Activated CD8-positive, alpha-beta memory T cell treated with anti-CD3 and anti-CD28 coated beads for 1 hour (primary cell): ENCODE data around the gene MON1A.

Source experiments
- DNase-seq, 2 donors: peaks; one replicate each; pipeline ENCODE4 v3.0.0-alpha.2; 2020; ENCODE audit warnings: low read depth in 1 of 2; ENCODE audit errors: extremely low read depth in 1 of 2

MON1A gene

GRCh38 chr3:49895791-49896190, 33.8 kb downstream of the MON1A start:
- no peak for DNase-seq

GRCh38 chr3:49889296-49889695, 40.3 kb downstream of the MON1A start:
- no peak for DNase-seq

- no peak for DNase-seq
Measured at GRCh38 chr3:49886922-49887265, 42.7 kb downstream of the MON1A start.

GRCh38 chr3:49883998-49884397, 45.6 kb downstream of the MON1A start:
- no peak for DNase-seq

GRCh38 chr3:49882166-49882565, 47.4 kb downstream of the MON1A start:
- DNase-seq = no peak

GRCh38 chr3:49880581-49881315, 48.9 kb downstream of the MON1A start:
- no peak for DNase-seq

- DNase-seq = no peak
Measured at GRCh38 chr3:49879721-49880120, 49.9 kb downstream of the MON1A start.

- DNase-seq = no peak
Measured at GRCh38 chr3:49878686-49879085, 50.9 kb downstream of the MON1A start.

- DNase-seq = no peak
Measured at GRCh38 chr3:49877716-49878115, 51.9 kb downstream of the MON1A start.

GRCh38 chr3:49876567-49876966, 53.0 kb downstream of the MON1A start:
- DNase-seq = no peak

- DNase-seq = no peak
Measured at GRCh38 chr3:49873623-49874022, 56.0 kb downstream of the MON1A start.

- DNase-seq = no peak
Measured at GRCh38 chr3:49872801-49873281, 56.8 kb downstream of the MON1A start.

- no peak for DNase-seq
Measured at GRCh38 chr3:49871531-49872153, 58.0 kb downstream of the MON1A start.

- DNase-seq = no peak
Measured at GRCh38 chr3:49869525-49870126, 60.0 kb downstream of the MON1A start, which contains the start of gene CAMKV. Gene CAMKV (minus strand): TSS chr3:49869906. CDS start chr3:49862388, 7,518 bp downstream.

- no peak for DNase-seq
Measured at GRCh38 chr3:49868862-49869466, 60.6 kb downstream of the MON1A start.

- DNase-seq = no peak
Measured at GRCh38 chr3:49867871-49868321, 61.7 kb downstream of the MON1A start.

- DNase-seq = no peak
Measured at GRCh38 chr3:49867400-49867799, 62.2 kb downstream of the MON1A start.

GRCh38 chr3:49865198-49865784, 64.3 kb downstream of the MON1A start:
- no peak for DNase-seq

- no peak for DNase-seq
Measured at GRCh38 chr3:49864505-49864904, 65.1 kb downstream of the MON1A start.

GRCh38 chr3:49859576-49860305, 69.9 kb downstream of the MON1A start:
- no peak for DNase-seq
